NCI-H748 (cell line): ENCODE measurements around the gene PRMT1.

ENCODE experiments used
- DNase-seq: peaks from one replicate; lab custom pipeline; 2025; ENCODE audit not compliant: unreplicated experiment; lab: John Stamatoyannopoulos, UW

PRMT1 gene

DNA sequence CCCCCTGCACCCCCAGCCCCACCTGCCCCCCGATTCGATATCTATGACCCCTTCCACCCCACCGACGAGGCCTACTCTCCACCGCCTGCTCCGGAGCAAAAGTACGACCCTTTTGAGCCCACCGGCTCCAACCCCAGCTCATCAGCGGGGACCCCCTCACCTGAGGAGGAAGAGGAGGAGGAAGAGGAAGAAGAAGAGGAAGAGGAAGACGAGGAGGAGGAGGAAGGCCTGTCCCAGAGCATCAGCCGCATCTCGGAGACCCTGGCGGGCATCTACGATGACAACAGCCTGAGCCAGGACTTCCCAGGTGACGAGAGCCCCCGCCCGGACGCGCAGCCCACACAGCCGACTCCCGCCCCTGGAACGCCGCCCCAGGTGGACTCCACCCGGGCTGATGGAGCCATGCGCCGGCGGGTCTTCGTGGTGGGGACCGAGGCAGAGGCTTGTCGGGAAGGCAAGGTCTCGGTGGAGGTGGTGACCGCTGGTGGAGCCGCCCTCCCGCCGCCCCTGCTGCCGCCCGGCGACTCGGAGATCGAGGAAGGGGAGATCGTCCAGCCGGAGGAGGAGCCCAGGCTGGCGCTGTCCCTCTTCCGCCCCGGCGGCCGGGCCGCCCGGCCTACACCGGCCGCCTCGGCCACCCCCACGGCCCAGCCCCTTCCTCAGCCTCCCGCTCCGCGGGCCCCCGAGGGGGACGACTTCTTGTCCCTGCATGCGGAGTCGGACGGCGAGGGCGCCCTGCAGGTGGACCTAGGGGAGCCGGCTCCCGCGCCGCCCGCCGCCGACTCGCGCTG lies 25.8 kb upstream of the PRMT1 start:
- no peak for DNase-seq

GRCh38 chr19:49651820-49652550 lies 25.1 kb upstream of the PRMT1 start:
- no peak for DNase-seq

DNA sequence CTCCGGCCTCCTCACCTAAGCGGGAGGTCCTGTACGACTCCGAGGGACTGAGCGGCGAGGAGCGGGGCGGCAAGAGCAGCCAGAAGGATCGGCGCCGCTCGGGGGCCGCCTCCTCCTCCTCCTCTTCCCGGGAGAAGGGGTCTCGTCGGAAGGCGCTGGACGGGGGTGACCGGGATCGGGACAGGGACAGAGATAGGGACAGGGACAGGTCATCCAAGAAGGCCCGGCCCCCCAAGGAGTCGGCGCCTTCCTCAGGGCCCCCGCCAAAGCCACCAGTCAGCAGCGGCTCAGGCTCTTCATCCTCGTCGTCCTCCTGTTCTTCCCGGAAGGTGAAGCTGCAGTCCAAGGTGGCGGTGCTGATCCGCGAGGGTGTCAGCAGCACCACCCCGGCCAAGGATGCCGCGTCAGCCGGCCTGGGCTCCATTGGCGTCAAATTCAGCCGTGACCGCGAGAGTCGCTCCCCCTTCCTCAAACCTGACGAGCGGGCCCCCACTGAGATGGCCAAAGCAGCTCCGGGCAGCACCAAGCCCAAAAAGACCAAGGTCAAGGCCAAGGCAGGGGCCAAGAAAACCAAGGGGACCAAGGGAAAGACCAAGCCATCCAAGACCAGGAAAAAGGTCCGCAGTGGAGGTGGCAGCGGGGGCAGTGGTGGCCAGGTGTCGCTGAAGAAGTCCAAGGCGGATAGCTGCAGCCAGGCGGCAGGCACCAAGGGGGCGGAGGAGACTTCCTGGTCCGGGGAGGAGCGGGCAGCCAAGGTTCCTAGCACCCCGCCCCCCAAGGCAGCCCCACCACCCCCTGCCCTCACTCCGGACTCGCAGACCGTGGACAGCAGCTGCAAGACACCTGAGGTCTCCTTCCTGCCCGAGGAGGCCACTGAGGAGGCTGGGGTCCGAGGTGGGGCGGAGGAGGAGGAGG lies 24.3 kb upstream of the PRMT1 start:
- no peak for DNase-seq

GRCh38 chr19:49653466-49653806 lies 23.6 kb upstream of the PRMT1 start:
- DNase-seq, result no peak

- DNase-seq, result no peak
Observed at GRCh38 chr19:49654581-49654980, 22.5 kb upstream of the PRMT1 start.

GRCh38 chr19:49655570-49656455 lies 21.3 kb upstream of the PRMT1 start:
- no peak for DNase-seq

- DNase-seq, result no peak
Observed at GRCh38 chr19:49656456-49657109, 20.5 kb upstream of the PRMT1 start.

DNA sequence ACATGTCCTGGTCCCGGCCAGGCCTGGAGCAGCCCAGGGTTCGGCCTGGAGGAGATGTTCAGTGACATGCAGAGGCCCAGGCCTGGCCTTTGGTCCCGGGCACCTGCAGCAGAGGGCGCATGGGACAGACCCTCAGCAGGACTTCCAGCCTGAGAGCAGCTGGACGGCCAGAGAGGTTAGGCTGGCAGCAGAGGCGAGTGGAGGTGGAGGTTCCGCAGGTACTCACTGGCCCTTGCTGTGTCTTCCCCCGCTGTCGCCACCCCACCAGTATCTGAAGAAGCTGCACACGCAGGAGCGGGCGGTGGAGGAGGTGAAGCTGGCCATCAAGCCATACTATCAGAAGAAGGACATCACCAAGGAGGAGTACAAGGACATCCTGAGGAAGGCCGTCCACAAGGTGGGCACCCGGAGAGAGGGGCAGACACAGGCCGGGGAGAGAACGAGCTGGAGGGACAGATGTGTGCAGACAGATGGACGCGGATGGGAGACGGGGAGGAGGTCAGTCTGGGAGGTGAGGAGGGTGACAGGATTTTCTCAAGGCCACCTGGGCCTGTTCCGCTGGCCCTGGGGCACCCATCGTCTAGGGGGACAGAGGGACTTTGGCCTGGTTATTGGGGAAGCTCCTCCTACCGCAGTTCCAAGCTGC lies 19.5 kb upstream of the PRMT1 start:
- DNase-seq, result no peak

- no peak for DNase-seq
Observed at GRCh38 chr19:49658139-49658517, 18.9 kb upstream of the PRMT1 start.

GRCh38 chr19:49658566-49659442 lies 18.3 kb upstream of the PRMT1 start:
- DNase-seq, result no peak

GRCh38 chr19:49660338-49660961 lies 16.6 kb upstream of the PRMT1 start:
- DNase-seq, result no peak

DNA sequence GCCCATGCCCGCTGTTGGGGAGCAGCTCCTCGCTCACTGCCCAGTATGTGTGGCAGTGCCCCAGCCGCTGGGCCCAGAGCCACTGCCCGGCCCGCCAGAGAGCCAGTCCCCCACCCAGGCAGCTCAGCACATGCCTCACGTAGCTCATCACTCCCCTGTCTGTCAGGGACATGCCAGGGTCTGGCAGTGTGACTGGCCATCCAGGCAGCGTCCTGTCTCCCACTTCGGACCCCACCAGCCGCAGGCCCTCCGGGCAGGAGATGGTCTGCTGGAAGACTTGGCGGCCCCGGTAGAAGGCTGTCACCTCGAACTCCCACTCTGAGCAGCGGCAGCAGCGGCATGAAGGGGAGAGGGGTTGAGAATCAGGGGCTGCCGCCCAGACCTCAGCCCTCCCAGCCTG lies 15.1 kb upstream of the PRMT1 start:
- DNase-seq, result no peak

DNA sequence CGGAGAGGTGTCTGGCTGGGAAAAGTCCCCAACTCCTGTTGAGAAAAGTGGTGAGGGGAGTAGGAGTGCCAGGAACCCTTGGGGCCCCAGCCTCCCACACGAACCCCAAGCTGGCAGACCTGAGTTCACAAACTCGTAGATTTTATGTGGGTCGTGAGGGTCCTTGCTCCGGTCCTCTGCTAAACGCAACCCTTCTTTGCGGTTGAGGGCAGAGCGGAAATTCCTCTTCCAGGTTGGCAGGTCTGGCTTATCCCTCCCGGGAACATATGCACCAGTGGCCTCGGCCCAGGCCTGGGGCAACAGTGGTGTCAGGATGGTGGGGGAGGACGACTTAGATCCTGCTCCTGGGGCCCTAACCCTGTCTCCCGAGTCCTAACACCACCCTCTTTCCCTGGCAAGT lies 13.8 kb upstream of the PRMT1 start:
- no peak for DNase-seq

DNA sequence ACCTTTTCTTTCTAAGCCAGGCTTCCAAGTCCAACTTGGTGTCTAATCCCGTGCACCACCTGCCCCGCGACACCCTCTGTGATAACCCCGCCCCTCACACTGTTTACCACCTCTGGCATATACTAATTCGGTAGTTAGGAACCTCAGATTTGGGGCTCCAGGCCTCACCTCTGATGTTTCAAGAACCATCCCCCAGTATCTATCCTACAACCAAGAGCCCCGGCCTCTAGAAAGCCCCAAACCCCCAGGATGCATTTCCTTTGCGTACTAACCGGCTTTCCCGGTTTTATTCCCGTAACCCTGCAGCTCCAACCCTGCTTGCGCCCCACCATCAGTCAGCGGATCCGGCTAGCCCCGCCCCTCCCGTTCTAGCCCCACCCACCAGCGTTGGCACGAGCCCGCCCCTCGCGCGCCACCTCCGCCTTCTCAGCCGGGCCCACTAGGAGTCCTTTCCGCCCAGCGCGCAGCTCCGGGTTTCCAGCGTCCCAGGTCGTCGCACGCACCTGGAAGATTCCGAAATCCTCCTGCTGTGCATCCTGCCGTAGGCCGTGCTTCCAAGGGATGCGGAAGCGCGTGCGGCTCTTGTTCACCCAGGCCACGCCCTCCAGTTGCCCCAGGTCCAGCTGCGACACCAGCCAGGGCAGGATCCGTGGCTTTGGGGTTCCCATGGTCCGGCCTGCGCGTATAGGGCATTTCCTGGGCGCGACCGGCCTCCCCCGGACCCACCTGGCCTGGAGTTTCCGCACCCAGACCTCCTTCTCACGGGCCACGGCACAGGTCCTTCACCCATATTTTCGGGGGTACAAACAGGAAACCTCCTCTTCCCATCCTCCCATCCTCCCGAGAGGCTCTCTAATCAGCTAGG lies 12.7 kb upstream of the PRMT1 start:
- DNase-seq, result peak; percentile 94

DNA sequence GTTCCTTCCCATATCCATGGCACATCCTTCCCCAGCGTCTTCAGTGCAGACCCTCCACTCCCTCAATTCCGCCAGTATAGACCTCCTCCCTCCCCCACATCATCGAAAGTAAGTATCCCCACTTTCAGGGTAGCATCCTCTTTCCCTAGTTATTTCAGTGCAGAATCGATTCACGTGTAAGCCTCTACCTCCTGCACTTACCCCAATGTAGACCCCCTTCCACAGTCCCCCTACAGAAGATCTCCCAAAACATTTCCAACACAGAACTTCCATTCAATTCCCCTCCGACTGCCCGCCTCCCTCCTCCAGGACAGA lies 12.1 kb upstream of the PRMT1 start:
- DNase-seq, result no peak

DNA sequence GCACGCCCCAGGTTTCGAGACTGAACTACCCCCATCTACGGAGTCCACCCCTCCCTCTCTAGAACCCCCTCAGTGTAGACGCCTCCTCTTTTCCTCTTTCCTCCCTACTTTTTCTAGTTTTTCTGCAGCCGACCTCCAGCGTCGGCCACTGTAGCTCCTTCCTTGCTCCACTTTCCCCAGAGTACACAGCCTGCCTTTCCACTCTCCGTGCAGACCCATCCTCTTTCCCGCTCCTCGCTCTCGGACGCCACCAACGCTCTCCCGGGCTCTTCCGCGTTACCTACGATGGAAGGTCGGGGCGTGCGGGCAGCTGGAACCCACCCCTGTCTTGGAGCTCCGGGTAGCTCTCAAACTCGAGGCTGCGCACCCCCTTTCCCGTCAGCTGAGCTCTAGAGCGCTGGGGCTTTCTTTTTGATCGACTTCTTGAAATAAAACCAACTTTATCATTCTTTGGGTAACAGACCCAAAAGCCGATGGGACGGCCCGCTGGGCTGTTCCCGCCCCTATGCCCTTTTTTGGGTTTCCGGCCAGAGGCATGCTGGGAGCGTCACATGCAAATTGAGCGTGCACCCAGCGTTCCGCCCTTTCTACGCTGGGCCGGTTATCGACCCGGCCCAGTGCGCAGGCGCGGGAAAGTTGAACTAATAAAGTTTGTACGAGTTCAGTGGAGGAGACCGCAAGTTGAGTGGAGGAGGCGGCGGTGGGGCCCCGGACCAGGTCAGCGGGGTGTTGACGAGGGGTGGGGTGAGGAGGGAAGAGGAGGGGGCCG lies 11.5 kb upstream of the PRMT1 start, which contains the start of the genes BCL2L12 and IRF3:
TSS of gene BCL2L12 (plus strand) at position 583 of the 769 bp plus-strand sequence. CDS start 760 bp downstream, outside the sequence.
TSS of gene IRF3 (minus strand) at position 507 of the 769 bp plus-strand sequence. CDS start 1,019 bp downstream, outside the sequence.
- peak; percentile 94 for DNase-seq

GRCh38 chr19:49666120-49666444 lies 11.0 kb upstream of the PRMT1 start:
- no peak for DNase-seq
